NCI-H146 treated with DMSO at 0.1 percent for 48 hours (cell line): ENCODE data around the gene MEIOC.
"Not testable (repeated sequence)": the region's sequence is repeated elsewhere in the genome, so short reads cannot be mapped to it uniquely, and the experiment has no call there.

Experiments
- DNase-seq: peaks from one replicate; lab custom pipeline; 2025; ENCODE audit not compliant: unreplicated experiment; lab: John Stamatoyannopoulos, UW

Gene MEIOC

GRCh38 chr17:44655983-44656710, at the start of gene MEIOC:
Gene MEIOC (plus strand): TSS chr17:44656468. CDS start chr17:44656614, 146 bp downstream.
- peak; percentile 64 for DNase-seq

GRCh38 chr17:44606658-44607057, 49.6 kb upstream of the MEIOC start:
- DNase-seq, result no peak

GRCh38 chr17:44607836-44608690, 48.2 kb upstream of the MEIOC start:
- peak; percentile 91 for DNase-seq

GRCh38 chr17:44608727-44609435, 47.4 kb upstream of the MEIOC start:
- peak; percentile 80 for DNase-seq

GRCh38 chr17:44610331-44610730, 45.9 kb upstream of the MEIOC start:
- DNase-seq, result no peak

- DNase-seq, result no peak
Observed at GRCh38 chr17:44610871-44611270, 45.4 kb upstream of the MEIOC start.

GRCh38 chr17:44614862-44615261, 41.4 kb upstream of the MEIOC start:
- DNase-seq, result no peak

GRCh38 chr17:44618652-44619051, 37.6 kb upstream of the MEIOC start:
- not testable (repeated sequence) for DNase-seq

GRCh38 chr17:44623070-44623725, 33.1 kb upstream of the MEIOC start:
- DNase-seq, result no peak

GRCh38 chr17:44627513-44628242, 28.6 kb upstream of the MEIOC start:
- DNase-seq, result no peak

- DNase-seq, result peak; percentile 90
Observed at GRCh38 chr17:44628243-44629188, 27.8 kb upstream of the MEIOC start.

GRCh38 chr17:44629314-44629713, 27.0 kb upstream of the MEIOC start:
- DNase-seq, result no peak

- DNase-seq, result no peak
Observed at GRCh38 chr17:44630703-44631102, 25.6 kb upstream of the MEIOC start.

GRCh38 chr17:44633998-44634397, 22.3 kb upstream of the MEIOC start:
- DNase-seq, result no peak

- DNase-seq, result not testable (repeated sequence)
Observed at GRCh38 chr17:44634401-44634800, 21.9 kb upstream of the MEIOC start.

- no peak for DNase-seq
Observed at GRCh38 chr17:44636562-44636961, 19.7 kb upstream of the MEIOC start.

- DNase-seq, result no peak
Observed at GRCh38 chr17:44637066-44637465, 19.2 kb upstream of the MEIOC start.

- DNase-seq, result no peak
Observed at GRCh38 chr17:44642834-44643233, 13.4 kb upstream of the MEIOC start.

GRCh38 chr17:44645341-44645740, 10.9 kb upstream of the MEIOC start:
- DNase-seq, result no peak
